ENCODE data around the gene IFNA2. TPM values are rescaled to one million over a fixed set of nuclear protein-coding genes. Genes with fewer than 3 reads are reported as not detected.

Gene IFNA2
- total and polyA plus RNA-seq, 8 donors = not detected

DNA sequence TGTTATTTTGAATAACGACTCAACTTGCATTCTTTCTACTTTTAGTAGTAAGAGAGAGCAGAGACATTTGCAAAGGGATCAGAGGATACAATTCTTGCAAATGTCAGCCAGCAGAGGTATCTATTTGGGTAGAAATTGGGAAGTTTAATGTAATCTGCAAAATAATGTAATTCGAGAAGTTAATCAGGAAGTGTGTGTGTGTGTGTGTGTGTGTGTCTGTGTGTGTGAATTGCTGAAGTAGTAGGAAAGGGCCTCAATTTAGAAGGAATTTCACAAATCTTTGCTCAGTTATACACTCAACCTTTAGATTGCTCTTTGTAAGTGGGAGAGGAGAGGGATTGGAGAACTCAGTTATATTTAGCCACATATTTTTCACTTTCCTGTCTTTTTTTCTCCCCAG, 44.0 kb upstream of the IFNA2 start:
- H3K36me3 ChIP-seq = no peaks in the 10 kb centered on the region
- no peak for TF ChIP-seq EP300 (IDR thresholded peaks at IDR 0.05)
- no peak for TF ChIP-seq POLR2A (IDR thresholded peaks at IDR 0.05)
- TF ChIP-seq, protein P1, sequence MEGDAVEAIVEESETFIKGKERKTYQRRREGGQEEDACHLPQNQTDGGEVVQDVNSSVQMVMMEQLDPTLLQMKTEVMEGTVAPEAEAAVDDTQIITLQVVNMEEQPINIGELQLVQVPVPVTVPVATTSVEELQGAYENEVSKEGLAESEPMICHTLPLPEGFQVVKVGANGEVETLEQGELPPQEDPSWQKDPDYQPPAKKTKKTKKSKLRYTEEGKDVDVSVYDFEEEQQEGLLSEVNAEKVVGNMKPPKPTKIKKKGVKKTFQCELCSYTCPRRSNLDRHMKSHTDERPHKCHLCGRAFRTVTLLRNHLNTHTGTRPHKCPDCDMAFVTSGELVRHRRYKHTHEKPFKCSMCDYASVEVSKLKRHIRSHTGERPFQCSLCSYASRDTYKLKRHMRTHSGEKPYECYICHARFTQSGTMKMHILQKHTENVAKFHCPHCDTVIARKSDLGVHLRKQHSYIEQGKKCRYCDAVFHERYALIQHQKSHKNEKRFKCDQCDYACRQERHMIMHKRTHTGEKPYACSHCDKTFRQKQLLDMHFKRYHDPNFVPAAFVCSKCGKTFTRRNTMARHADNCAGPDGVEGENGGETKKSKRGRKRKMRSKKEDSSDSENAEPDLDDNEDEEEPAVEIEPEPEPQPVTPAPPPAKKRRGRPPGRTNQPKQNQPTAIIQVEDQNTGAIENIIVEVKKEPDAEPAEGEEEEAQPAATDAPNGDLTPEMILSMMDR (IDR thresholded peaks at IDR 0.05) = no peak
- TF ChIP-seq POLR2AphosphoS5 (IDR thresholded peaks at IDR 0.05) = no peak
- intact Hi-C loops (cut with DNase I; ENCODE audit: low total_unique reads) = no loop called here
- H3K27me3 ChIP-seq = no peaks in the 10 kb centered on the region
- DNase-seq = no peak
- 55 to 76% (median 72%) methylated on average over 2 of the region's 2 CpGs for WGBS, 5 donors
- H3K27ac ChIP-seq = no peak overlapping the region
- H3K4me3 ChIP-seq = no peak overlapping the region
- H3K9me3 ChIP-seq = no peaks in the 10 kb centered on the region
- H3K4me1 ChIP-seq = no peaks in the 10 kb centered on the region

DNA sequence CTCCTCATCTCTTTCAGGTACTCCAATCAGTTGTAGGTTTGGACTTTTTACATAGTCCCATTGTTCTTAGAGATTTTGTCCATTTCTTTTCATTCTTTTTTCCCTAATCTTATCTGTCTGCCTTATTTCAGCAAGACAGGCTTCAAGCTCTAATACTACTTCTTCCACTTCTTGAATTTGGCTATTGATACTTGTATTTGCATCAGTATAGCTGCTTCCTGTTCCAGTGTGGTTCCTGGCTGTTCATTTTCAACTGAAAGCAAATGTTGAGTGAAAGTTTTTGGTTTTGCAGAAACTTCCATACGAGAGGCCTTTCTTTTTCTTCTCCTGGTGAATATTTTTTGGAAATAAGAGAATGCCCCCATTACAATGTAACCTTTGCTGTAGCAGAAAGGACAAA, 43.0 kb upstream of the IFNA2 start:
- intact Hi-C loops (cut with DNase I; ENCODE audit: low total_unique reads) = no loop called here
- no peak overlapping the region for H3K4me3 ChIP-seq
- no peak for TF ChIP-seq POLR2A (IDR thresholded peaks at IDR 0.05)
- no peak for TF ChIP-seq POLR2AphosphoS5 (IDR thresholded peaks at IDR 0.05)
- TF ChIP-seq, protein P1 (IDR thresholded peaks at IDR 0.05) = no peak
- no peak for TF ChIP-seq EP300 (IDR thresholded peaks at IDR 0.05)
- no peaks in the 10 kb centered on the region for H3K27me3 ChIP-seq
- no peaks in the 10 kb centered on the region for H3K4me1 ChIP-seq
- H3K27ac ChIP-seq = no peak overlapping the region
- no peak for DNase-seq
- H3K36me3 ChIP-seq = no peaks in the 10 kb centered on the region
- 64 to 83% (median 78%) methylated on average over 1 of the region's 1 CpG for WGBS, 5 donors
- H3K9me3 ChIP-seq = no peaks in the 10 kb centered on the region

DNA sequence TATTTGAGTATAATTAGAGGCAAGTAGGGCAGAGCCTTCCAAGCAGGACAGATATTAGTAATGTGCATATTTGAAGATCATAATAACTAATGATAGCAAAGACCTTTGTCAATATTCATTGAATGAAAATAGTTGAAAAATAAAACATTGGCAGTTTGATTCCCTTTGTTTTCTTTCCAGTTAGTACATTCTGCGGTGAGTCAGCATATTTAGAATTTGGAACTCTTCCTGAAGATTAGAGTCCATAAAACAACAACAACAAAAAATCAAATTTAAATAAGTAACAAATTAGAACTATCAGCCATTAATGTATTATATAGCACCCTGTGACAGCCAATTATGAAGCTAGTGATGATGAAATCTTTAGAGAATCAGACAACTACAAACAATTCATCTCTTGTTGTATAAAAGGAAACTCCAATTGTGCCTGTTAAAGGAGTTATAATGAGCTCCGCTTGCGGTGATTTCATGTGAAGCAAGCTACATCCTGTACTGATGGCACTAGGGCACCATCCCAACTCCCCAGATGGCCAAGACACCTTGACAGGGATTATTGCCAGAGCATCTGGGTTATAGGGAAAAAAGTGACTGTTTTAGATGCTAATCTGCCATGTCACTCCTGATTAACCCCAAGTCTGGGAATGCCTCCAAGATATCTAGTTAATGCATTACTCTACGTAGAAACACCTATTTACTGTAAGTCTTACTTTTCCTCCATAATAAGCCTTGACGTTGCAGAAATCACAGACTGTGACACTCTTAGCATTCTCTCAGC, 30.5 kb upstream of the IFNA2 start:
- 54 to 66% (median 58%) methylated on average over 5 of the region's 5 CpGs for WGBS, 5 donors
- H3K27ac ChIP-seq = no peak overlapping the region
- intact Hi-C loops (cut with DNase I; ENCODE audit: low total_unique reads) = no loop called here

DNA sequence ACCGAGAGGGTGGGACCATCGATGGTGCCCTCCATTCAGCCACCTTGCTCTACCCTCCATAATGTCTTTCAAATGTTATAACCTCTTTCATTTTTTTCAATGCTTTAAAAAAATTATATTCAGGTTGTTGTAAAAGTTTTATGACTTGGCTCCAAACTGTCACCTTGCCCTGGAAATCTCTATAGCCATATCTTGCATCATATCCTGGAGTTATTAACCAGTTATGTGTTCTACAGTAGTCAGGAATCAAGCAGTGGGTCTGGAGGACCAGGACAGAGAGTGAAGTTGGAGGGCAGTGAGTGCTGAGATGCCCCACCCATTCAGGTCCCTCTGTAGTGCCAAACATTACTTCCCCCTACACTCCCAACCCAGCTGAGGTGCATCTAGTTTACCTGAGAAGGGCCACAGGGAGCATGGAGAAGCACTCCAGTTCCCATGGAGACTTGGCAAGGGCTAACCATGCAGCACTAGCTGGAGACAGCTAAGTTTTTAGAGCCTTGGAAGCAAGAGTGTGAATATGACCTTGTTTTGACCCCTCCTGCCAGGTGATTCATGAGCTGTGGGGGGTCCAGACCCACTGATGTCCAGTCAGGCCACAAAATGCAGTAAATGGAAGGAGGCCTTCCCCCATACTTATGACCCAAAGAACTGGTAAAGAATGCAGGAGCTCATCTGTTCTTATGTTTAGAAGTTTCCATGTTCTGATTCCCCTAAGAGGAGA, 29.2 kb upstream of the IFNA2 start:
- Histone ChIP-seq H3K27me3 (peaks cover 0 to 6% (median 0%) of the 10 kb centered on the region in 3 donors), H3K36me3 (no peaks in the 10 kb centered on the region), H3K9me3 (no peaks in the 10 kb centered on the region), H3K4me3 (no peak overlapping the region), H3K4me1 (no peaks in the 10 kb centered on the region), H3K27ac (no peak overlapping the region)
- intact Hi-C loops (cut with DNase I; ENCODE audit: low total_unique reads) = no loop called here
- no peak for DNase-seq
- WGBS, 5 donors = 93 to 97% (median 95%) methylated on average over 2 of the region's 2 CpGs
- TF ChIP-seq POLR2A (IDR thresholded peaks at IDR 0.05) = no peak
- no peak for TF ChIP-seq EP300 (IDR thresholded peaks at IDR 0.05)
- TF ChIP-seq, protein P1 (IDR thresholded peaks at IDR 0.05) = no peak
- no peak for TF ChIP-seq POLR2AphosphoS5 (IDR thresholded peaks at IDR 0.05)

More for the DNA sequence above, 30.5 kb upstream of the IFNA2 start:
- no peak for DNase-seq
- no peaks in the 10 kb centered on the region for H3K9me3 ChIP-seq
- no peak overlapping the region for H3K4me3 ChIP-seq
- H3K27me3 ChIP-seq = peaks cover 0 to 6% (median 0%) of the 10 kb centered on the region in 3 donors
- TF ChIP-seq POLR2A (IDR thresholded peaks at IDR 0.05) = no peak
- no peak for TF ChIP-seq EP300 (IDR thresholded peaks at IDR 0.05)
- TF ChIP-seq, protein P1 (IDR thresholded peaks at IDR 0.05) = no peak
- no peak for TF ChIP-seq POLR2AphosphoS5 (IDR thresholded peaks at IDR 0.05)
- no peaks in the 10 kb centered on the region for H3K36me3 ChIP-seq
- H3K4me1 ChIP-seq = no peaks in the 10 kb centered on the region

Data from stomach (tissue), 9 donors.